ENCODE data around the gene CUEDC1. TPM values are rescaled to one million over a fixed set of nuclear protein-coding genes. Genes with fewer than 3 reads are reported as not detected.

The CUEDC1 gene
- total RNA-seq, 2 experiments from 2014 or later, result 0.47 TPM; not detected in 1

DNA sequence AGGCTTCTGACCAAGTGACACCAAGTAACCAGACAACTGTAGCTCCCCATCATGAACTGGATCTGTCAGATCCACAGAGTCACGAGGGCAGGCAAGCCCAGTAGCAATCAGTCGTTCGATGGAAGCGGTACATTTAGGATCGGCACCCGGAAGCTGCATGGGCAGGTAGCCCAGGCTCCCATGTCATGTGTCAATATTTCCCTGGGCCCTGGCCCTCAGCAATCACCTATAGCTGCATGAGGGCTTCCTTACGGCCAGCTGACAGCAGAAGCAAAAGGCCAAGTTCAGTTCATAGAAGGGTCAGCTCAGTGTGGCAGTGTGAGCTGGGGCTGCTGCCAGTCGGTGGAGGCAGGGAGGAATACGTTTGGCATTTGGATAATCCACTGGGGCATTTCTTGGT, 137.1 kb downstream of the CUEDC1 start:
- Mint-ChIP-seq H3K4me1 (no peaks in the 10 kb centered on the region), H3K27me3 (peaks cover 23% of the 10 kb centered on the region), H3K4me3 (no peak overlapping the region), H3K36me3 (ENCODE audit: low read depth) (no peaks in the 10 kb centered on the region), H3K9me3 (no peaks in the 10 kb centered on the region), H3K27ac (no peak overlapping the region)
- ChIA-PET CTCF (interaction anchor here (0.6 to 2.8 kb wide), 4 partner anchors 15 to 540 kb away, joined by 3 to 9 read pairs (median 3); no protein-coding TSS in a partner anchor), POLR2A (no interaction called here)
- no peak for DNase-seq

DNA sequence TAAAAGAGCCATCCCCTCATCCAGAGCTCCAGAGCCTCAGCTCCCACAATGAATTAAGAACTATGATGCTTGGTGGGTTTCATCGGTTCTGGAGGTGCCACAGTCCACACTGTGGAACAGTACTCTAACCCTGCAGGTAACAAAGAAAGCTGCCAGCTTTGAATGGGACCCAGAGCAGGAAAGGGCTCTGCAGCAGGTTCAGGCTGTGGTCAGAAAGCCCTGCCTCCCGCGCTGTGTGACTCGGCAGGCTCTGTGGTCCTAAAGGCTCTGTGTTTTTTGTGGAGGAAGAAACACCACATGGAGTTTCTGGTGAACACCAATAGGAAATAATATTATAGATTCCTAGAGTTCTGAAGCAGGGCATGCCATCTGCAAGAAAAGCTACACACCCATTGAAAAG, 137.9 kb downstream of the CUEDC1 start:
- Mint-ChIP-seq H3K36me3 (ENCODE audit: low read depth) (no peaks in the 10 kb centered on the region), H3K27me3 (peaks cover 25% of the 10 kb centered on the region), H3K27ac (no peak overlapping the region), H3K4me3 (no peak overlapping the region), H3K4me1 (no peaks in the 10 kb centered on the region), H3K9me3 (no peaks in the 10 kb centered on the region)
- no peak for DNase-seq
- CTCF ChIA-PET, result interaction anchor here (0.6 to 0.7 kb wide), 2 partner anchors 14 to 539 kb away, joined by 3 read pairs; no protein-coding TSS in a partner anchor
- POLR2A ChIA-PET, result no interaction called here

DNA sequence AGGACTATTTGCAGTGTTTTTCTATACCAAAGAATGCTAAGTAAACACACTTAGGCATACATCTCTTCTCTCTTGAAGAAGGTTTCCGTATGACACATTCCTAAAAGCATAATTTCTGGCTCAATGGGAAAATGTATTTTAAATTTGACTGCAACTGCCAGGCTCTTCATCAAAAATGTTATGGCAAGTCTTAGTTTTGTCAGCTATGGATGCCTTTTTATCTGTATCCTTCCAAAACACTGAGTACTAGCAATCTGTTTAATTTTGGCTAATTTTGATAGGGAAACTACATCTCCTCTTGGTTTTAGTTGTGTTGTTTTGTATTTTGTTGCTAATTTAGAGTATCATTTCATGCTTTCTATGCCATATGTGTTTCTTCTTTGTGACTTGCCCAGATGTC, 140.8 kb downstream of the CUEDC1 start:
- no peak for DNase-seq
- no peak overlapping the region for H3K27ac Mint-ChIP-seq
- POLR2A ChIA-PET, result interaction anchor here (0.6 kb wide), 1 partner anchor 67 kb away, joined by 3 read pairs; no protein-coding TSS in a partner anchor
- H3K36me3 Mint-ChIP-seq (ENCODE audit: low read depth), result no peaks in the 10 kb centered on the region
- peaks cover 9% of the 10 kb centered on the region for H3K4me1 Mint-ChIP-seq
- H3K9me3 Mint-ChIP-seq, result no peaks in the 10 kb centered on the region
- no peak overlapping the region for H3K4me3 Mint-ChIP-seq
- CTCF ChIA-PET, result interaction anchor here (0.6 to 0.7 kb wide), 2 partner anchors 31 to 108 kb away, joined by 3 read pairs; no protein-coding TSS in a partner anchor
- H3K27me3 Mint-ChIP-seq, result peaks cover 49% of the 10 kb centered on the region

DNA sequence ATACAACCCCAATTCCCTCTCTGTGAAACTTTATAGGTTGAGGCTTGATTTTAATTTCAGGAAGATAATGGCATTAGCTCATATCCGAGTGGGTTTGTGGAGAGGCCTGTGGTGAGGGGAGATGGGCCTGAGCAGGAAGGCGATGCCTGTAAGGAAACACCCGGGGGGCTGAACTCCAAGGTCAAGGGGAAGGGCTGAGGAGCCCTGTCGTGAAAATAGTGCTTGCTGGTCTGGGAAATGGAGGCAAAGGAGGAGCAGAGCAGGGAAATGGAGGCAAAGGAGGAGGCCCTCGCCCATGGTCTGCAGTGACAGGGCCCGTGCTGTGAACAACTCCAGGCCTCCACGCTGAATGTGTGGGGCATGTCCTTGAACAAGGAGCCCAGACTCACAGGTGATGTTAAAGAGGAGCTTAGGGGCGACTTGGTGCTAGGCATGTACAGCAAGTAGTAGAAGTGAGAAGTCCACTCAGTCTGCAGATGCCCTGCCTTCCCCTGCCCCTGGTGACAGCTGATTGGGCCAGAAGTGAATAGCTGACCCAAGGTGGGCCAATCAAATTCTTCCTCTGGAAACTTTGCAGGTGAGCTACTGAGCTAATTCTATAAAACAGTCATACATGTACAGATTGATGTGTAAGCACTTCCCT, 143.5 kb downstream of the CUEDC1 start:
- H3K4me1 Mint-ChIP-seq, result peaks cover 9% of the 10 kb centered on the region
- no peak overlapping the region for H3K27ac Mint-ChIP-seq
- H3K9me3 Mint-ChIP-seq, result no peaks in the 10 kb centered on the region
- no peak for DNase-seq
- ChIA-PET CTCF (no interaction called here), POLR2A (no interaction called here)
- H3K4me3 Mint-ChIP-seq, result no peak overlapping the region
- H3K36me3 Mint-ChIP-seq (ENCODE audit: low read depth), result no peaks in the 10 kb centered on the region
- H3K27me3 Mint-ChIP-seq, result peaks cover 55% of the 10 kb centered on the region

Other genes with a start within 250 kb of the CUEDC1 start
- not detected for gene CCDC182, start 210.1 kb downstream of the CUEDC1 start, total RNA-seq
- gene MRPS23, start 105.4 kb downstream of the CUEDC1 start, total RNA-seq, result 10 to 100 TPM; 27.1 to 38.4 TPM
- gene VEZF1, start 32.8 kb upstream of the CUEDC1 start, total RNA-seq, result 10 to 100 TPM; 46.7 to 52.0 TPM
- gene SRSF1, start 51.8 kb upstream of the CUEDC1 start, total RNA-seq, result 100 to 1,000 TPM; 363 to 365 TPM
- 10 to 100 TPM; 30.1 to 31.9 TPM for gene DYNLL2, start 128.0 kb upstream of the CUEDC1 start, total RNA-seq
- gene OR4D1, start 193.0 kb upstream of the CUEDC1 start, total RNA-seq, result under 1 TPM; 0.54 to 0.77 TPM
- not detected for gene OR4D2, start 211.6 kb upstream of the CUEDC1 start, total RNA-seq
- gene EPX, start 237.3 kb upstream of the CUEDC1 start, total RNA-seq, result not detected